Fibroblast of the aortic adventitia (primary cell): Measurements from ENCODE around the gene HES3. TPM values are rescaled to one million over a fixed set of nuclear protein-coding genes. Genes with fewer than 3 reads are reported as not detected.

ENCODE experiments used
- DNase-seq: peaks from one replicate; pipeline ENCODE4 v3.0.0-alpha.2; 2010; ENCODE audit warnings: low read depth
- H3K4me3 ChIP-seq: 2 replicates; pipeline ENCODE4 v1.5.1; 2011; ENCODE audit warnings: low read depth, mild to moderate bottlenecking, control low read depth, low read length, moderate library complexity
- total RNA-seq: library from RNA; depleted of rRNA; stranded (reverse); fragments of >200 nt; gene quantifications from 2 replicates; pipeline ENCODE4 v1.2.3, GENCODE V29; 2012; ENCODE audit warnings: low replicate concordance
- TF ChIP-seq, protein P1 (sequence below): IDR thresholded peaks from 2 replicates; pipeline ENCODE4 v1.5.1; 2011; ENCODE audit warnings: mild to moderate bottlenecking, low read length, control low read depth, inconsistent platforms; ENCODE audit not compliant: insufficient read depth

The HES3 gene
- total RNA-seq, 1 donor: not detected

DNA sequence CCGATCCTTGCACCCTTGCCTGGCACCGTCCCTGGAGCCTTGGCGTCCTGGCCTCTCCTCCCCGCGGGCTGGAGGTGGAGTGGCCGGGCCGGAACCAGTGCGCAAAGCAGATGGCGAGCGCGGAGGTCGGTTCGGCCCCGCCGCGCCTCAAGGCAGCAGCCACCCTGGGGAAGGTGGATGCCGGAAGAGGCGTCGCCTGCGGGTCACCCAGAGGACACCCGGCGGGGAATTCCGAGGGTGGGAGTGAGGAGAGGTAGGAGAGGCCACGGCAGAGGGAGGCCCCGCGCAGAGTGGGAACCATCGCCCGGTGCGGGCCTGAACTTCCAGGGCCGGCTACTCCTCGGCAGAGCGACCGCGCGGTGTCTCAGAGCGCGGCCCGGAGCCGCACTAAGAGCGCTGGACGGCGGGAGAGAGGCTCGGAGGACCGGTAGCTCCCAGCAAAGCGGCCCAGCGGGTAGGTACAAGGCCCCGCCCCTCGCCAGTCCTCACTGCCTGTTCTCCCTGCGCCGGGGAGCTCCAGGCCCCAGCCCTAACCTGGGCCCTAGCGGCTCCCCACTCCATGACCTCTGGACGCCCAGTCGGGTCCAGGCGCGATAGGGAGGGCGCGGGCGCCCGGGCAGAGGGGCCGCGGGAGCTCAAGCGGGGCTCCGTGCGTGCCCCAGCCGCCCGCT is 38.0 kb upstream of the HES3 start, which contains the start of gene RNF207:
Gene RNF207 (plus strand): TSS at position 271 of the 671 bp plus-strand sequence. CDS start 417 bp downstream, outside the sequence.
- TF ChIP-seq, protein P1, sequence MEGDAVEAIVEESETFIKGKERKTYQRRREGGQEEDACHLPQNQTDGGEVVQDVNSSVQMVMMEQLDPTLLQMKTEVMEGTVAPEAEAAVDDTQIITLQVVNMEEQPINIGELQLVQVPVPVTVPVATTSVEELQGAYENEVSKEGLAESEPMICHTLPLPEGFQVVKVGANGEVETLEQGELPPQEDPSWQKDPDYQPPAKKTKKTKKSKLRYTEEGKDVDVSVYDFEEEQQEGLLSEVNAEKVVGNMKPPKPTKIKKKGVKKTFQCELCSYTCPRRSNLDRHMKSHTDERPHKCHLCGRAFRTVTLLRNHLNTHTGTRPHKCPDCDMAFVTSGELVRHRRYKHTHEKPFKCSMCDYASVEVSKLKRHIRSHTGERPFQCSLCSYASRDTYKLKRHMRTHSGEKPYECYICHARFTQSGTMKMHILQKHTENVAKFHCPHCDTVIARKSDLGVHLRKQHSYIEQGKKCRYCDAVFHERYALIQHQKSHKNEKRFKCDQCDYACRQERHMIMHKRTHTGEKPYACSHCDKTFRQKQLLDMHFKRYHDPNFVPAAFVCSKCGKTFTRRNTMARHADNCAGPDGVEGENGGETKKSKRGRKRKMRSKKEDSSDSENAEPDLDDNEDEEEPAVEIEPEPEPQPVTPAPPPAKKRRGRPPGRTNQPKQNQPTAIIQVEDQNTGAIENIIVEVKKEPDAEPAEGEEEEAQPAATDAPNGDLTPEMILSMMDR: no peak
- DNase-seq: peak; percentile 67
- peak within 1 kb of the TSS; percentile 65 for H3K4me3 ChIP-seq

DNA sequence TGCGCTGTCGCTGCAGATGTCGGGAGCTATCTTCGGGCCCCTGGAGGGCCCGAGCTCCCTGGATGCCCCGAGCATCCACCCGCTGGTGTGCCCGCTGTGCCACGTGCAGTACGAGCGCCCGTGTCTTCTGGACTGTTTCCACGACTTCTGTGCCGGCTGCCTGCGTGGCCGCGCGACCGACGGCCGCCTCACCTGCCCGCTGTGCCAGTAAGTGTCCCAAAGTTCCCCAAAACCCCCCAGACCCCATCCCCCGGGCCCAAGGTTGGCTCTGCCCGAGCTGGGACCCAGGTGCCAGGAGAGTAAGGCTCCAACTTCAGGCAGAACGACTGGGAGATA is 37.5 kb upstream of the HES3 start:
- TF ChIP-seq, protein P1: no peak
- DNase-seq: no peak
- peak overlapping the region; percentile 65 for H3K4me3 ChIP-seq

DNA sequence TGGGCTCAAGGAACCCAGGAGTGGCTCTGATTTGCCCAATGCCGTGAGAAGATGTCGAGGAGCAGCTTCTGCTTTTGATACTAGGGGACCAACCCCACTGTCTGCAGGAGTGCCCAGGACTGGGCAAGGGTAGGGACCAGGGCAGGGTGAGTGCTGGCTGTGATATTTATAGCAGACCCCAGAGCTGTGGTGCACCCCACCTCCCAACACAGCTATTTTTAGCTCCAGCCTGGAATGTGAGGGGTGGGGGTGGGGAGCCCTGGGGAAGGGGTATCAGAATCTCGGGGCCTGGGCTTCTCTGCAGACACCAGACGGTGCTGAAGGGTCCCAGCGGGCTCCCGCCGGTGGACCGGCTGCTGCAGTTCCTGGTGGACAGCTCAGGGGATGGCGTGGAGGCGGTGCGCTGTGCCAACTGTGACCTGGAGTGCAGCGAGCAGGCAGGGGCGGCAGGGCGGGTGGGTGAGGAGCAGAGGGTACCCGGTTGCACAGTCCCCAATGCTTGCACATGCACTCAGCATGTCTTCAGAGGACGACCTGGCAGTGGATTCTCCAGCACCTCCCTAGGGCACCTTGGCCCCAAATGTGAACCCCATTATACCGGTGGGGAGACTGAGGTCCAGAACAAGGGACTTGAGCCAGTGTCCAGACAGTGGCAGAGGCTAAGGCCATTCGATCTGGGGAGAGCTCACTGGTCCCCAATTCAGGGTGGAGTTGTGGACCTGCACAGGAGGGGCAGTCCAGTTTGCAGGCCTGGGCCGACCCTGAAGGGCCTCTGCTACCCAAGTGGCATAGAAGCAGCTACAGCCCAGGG is 36.7 kb upstream of the HES3 start:
- TF ChIP-seq, protein P1: no peak
- DNase-seq: no peak
- H3K4me3 ChIP-seq: peak overlapping the region; percentile 65

DNA sequence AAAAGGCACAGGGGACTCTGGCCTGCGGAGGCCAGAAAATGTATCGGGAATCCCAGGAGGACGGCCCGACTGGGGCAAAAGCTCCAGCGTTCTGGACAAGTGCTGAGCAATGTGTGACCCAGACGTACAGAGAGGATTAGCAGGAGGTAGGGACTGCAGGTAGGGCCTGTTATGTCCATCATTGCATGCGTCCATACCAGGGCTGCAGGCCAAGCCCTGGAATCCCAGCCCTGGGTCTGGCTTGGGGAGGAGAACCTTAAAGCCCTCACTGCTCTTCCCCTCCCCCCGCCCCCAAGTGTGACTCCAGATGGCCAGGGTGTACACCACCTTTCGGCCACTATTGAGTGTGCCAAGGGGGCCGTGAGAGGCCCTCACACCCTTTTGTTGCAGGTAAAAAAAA is 36.1 kb upstream of the HES3 start:
- no peak for DNase-seq
- no peak overlapping the region for H3K4me3 ChIP-seq
- TF ChIP-seq, protein P1: no peak

DNA sequence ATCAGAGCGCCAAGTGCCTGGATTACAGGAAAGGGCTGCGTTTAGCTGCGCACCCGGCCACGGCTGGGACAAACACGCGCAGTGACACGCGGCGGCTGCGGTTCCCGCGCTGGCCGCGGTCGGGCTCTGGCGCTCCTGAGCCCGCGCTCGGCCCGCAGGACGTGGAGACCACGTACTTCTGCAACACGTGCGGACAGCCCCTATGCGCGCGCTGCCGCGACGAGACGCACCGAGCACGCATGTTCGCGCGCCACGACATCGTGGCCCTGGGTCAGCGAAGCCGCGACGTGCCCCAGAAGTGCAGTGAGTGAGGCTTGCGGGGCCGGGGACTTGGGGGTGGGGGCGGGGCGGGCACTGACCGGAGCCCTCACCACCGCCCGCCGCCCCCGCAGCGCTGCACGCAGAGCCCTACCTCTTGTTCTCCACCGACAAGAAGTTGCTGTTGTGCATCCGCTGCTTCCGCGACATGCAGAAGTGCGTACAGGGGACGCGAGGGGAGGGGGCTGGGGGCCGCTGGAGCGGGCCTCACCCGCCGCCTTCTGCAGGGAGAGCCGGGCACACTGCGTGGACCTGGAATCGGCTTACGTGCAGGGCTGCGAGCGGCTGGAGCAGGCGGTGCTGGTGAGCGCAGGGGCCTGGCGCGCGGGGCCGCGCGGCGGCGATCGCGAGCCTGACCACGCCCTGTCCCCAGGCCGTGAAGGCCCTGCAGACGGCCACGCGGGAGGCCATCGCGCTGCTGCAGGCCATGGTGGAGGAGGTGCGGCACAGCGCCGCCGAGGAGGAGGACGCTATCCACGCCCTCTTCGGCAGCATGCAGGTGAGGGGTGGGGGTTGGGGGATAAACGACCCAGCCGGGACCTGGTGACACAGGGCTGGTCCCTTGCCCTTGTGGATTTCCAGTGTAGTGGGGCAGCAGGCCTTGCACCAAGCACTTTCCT is 35.0 kb upstream of the HES3 start:
- DNase-seq: no peak
- TF ChIP-seq, protein P1: peak; percentile 48
- H3K4me3 ChIP-seq: peak overlapping the region; percentile 41
